DMS114 treated with DMSO at 0.1 percent for 48 hours (cell line): Measurements from ENCODE around the gene HDAC9.
"Not testable (repeated sequence)": the region's sequence is repeated elsewhere in the genome, so short reads cannot be mapped to it uniquely, and the experiment has no call there.

Experiments used
- DNase-seq: peaks from one replicate; lab custom pipeline; 2025; ENCODE audit not compliant: unreplicated experiment; lab: John Stamatoyannopoulos, UW

The HDAC9 gene

GRCh38 chr7:18702071-18702829 lies 206.7 kb downstream of the HDAC9 start:
- DNase-seq, result no peak

DNA sequence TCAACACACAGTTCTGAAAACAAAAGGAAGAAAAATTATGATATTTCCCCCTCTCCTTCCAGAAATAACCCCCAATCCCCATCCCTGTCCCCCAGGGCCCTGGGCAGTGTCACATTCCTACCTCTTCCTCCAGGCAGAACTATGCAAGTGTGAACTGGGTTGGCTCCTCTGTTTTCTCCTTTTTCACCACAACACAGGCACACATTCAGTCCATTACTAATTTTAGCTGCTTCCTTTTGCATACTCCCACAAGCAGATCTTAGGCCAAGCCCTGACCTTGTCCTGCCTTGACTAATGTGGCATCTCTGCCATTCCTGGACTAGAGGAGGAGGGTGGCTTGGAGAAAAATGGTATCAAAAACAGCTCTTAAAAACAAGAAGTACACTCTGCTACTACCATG lies 208.1 kb downstream of the HDAC9 start:
- peak; percentile 46 for DNase-seq

GRCh38 chr7:18706670-18707069 lies 211.1 kb downstream of the HDAC9 start:
- DNase-seq, result peak; percentile 48

DNA sequence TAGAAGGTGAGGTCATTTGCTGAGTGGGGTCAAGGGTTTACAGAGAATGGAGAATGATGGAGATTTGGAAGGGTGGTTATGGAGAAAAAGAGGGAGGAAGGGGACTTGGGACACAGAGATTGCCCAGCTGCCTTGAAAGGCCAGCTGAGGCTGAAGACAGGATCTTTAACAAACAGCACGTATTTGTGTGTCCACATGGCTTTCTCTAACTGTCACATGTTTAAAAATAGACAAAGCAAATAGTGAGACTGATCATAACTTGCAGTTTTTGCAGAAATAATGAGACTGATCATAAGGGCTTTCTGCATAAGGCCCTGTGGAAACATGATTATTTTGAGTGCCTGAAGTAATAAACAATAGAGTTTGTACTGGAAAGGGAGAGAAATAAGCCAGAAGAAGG lies 212.7 kb downstream of the HDAC9 start:
- DNase-seq, result no peak

DNA sequence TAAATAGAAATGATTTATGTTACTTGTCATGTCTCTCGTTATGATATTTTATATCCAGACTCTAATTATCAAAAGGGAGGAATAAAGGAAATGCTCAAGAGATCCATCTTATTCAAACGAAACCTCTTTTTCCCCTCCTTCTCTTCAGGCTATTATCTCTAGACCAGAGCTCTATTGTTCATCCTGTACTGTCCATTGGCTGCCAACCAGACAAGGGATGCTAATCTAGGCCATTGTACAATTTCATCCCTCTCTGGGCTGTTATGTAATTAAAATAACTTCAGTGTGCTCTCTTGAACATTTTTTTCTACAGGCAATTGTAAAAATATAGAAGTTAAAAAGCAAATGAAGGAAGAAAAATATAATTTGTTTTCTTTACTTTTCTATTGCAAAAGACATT lies 220.4 kb downstream of the HDAC9 start:
- DNase-seq, result no peak

GRCh38 chr7:18721429-18721828 lies 225.9 kb downstream of the HDAC9 start:
- no peak for DNase-seq

GRCh38 chr7:18724318-18724717 lies 228.8 kb downstream of the HDAC9 start:
- no peak for DNase-seq

DNA sequence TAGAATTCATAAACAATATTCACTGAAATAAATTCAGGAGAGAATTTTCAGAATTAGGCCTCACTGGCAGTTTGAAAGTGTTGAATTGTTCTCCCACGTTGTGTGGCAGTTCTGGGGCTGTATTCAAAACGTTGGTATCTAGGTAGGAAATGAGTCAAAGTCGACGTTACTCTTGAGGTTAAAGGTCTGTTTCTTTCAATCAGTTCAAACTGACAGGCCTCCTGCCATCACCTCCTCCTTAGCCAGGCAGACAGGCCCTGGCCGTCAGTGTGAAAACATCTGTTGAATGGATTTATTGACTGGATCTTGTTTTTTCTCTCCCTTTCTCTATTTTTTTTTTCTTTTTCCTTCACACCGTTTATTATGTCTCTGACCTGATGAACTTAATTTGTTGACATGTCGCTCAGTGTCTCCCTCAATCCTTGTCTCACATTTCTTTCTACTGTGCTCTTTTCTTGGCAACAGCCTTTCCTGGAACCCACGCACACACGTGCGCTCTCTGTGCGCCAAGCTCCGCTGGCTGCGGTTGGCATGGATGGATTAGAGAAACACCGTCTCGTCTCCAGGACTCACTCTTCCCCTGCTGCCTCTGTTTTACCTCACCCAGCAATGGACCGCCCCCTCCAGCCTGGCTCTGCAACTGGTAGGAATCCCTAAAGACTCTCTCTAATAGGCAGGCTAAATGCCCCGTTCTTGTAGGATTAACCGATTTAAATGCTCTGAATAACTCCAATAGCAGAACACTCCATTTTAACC lies 231.7 kb downstream of the HDAC9 start:
- DNase-seq, result no peak

DNA sequence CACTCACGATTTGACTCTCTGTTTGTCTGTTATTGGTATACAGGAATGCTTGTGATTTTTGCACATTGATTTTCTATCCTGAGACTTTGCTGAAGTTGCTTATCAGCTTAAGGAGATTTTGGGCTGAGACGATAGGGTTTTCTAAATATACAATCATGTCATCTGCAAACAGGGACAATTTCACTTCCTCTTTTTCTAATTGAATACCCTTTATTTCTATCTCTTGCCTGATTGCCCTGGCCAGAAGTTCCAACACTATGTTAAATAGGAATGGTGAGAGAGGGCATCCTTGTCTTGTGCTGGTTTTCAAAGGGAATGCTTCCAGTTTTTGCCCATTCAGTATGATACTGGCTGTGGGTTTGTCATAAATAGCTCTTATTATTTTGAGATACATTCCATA lies 240.5 kb downstream of the HDAC9 start:
- DNase-seq, result not testable (repeated sequence)

DNA sequence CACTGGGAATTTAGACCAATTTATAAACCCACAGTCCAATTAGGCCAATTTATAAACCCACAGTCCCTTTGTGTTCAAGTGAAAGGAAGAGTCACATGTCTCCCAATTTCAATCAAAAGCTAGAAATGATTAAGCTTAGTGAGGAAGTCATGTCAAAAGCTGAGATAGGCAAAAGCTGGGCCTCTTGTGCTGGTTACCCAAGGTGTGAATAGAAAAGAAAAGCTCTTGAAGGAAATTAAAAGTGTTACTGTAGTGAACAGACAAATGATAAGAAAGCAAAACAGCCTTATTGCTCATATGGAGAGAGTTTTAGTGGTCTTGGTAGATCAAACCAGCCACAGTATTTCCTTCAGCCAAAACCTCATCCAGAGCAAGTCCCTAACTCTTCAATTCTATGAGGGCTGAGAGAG lies 245.0 kb downstream of the HDAC9 start:
- DNase-seq, result no peak

GRCh38 chr7:18753972-18754610 lies 258.5 kb downstream of the HDAC9 start:
- peak; percentile 25 for DNase-seq

DNA sequence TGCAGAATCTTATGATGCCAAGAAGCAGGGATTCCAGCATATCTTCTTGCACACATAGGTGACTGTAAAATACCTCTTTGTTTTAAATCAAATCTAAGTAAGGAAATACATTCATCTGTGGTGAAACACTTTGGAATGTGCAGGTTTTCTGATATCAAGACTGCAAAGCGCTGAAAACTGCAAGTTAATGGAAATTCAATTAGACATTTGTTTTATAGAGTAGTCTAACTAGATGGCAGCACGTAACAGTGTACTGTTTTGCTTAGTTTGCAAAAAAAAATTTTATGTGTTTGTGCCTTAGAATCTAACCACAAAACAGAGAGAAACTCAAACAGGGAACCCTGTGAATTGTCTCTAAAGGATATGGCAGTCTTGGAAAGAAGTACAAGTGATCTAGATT lies 259.2 kb downstream of the HDAC9 start:
- DNase-seq, result no peak

GRCh38 chr7:18755793-18756192 lies 260.2 kb downstream of the HDAC9 start:
- no peak for DNase-seq

DNA sequence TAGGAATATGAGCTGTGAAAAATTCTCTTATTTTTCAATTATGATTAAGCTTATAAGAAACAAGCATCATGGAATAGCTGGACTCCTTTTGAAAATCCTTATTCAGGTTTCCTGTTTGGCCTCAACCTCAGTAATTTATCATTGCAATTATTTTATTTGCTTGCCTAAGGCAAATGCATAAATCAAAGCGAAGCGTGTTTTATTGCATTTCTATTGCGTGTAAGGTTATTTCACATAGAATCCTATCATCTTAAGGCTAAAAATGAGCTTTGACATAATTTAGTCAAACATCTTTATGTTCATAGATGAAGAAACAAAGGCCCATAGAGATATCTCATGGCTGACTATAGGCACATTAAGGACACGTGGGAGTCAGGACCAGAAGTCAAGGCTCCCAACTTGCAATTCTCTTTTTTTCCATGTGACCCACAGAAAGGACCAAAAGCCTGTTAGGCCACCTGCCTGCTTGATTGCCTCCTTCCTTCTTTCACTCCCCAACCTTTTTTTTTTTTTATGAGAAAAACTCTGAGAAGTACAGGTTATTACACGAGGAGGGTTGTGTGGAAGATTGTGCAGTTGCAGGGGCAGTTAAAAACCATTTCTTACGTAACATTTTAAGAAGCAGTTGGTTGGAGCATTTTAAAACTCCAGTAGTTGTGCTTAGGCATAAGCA lies 261.0 kb downstream of the HDAC9 start:
- no peak for DNase-seq

GRCh38 chr7:18760046-18760445 lies 264.5 kb downstream of the HDAC9 start:
- no peak for DNase-seq

DNA sequence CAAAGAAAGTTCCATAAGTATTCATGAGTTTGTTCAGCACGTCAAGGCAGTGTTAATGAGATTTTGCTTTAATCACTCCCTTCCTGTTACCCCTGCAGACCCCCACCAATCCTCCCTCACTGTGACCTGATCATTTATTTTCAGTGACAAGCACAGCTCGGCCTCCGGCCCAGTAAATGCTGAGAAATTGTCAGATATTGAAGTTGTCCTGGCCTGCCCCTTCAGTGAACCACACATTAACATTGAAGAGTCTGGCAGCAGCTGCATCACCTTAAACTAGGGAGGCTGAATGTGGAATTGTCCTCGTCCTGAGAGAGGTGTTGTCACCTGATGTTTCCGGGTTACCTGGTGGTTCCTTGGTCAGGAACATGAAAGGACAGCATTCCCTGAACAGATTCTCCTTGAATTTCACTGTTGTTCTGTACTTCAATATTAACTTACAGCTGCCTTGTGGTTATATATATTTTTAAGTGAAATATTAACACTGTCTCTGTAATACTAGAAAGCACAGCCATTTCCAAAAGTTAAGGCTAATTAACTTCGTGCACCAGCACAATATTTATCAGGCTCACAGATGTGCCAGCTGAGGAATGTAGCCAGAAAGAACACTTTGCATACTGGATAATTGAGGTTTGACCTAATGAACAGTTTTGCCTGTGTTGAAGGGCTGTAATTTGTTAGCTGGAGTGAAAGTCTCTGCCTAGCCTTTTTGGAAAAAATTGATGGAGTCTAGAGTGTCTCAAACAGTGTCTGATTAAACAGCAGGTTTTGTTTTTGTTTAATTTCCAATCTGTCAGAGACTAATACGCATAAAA lies 265.3 kb downstream of the HDAC9 start:
- DNase-seq, result no peak

DNA sequence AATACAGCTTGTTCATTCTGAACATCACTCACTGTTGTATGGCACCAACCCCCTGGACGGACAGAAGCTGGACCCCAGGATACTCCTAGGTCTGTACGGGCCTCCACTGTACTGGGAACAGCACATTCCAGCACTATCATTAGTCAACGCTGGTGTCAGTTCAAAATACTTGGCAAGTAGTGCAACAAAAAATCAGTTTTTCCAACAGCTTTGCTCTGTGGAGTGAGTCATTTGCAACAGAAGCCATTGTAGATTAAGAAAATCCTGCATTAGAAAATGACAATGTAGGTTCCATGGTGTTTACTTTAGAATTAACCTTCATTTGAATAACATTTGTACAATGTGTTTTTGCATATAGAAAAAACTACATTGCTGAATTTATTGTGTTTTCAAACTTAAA lies 266.6 kb downstream of the HDAC9 start:
- peak; percentile 60 for DNase-seq

GRCh38 chr7:18768256-18768655 lies 272.7 kb downstream of the HDAC9 start:
- no peak for DNase-seq

DNA sequence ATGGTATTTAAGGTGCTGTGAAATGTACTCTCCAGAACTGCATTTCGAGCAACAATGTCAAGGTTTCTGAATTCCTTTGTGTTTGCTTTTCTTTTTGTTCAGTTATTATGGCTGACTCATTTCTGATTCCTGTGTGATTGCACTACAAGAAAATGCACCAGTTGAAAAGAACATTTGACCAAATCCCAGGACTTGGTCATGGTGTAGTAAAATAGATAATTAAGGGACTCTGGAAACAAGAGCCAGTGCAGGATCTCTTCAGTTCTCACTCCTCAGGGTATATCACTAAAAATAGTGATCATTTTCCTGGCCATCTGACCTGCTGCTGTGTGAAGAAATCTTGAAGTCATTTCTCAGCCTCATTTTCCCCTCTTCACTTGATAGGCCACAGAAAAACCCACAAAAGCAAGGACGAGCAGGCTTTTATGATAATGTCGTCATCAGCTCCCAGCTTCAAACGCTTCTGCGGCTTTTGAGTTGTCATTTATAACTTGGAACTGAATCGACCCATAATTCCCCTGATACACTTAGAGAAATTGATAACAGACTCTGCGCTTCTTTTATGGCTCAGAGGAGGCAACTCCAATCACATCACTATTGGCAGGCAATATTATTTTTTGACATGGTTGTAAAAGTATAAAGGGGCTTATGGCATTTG lies 274.7 kb downstream of the HDAC9 start:
- no peak for DNase-seq

GRCh38 chr7:18770822-18771221 lies 275.3 kb downstream of the HDAC9 start:
- no peak for DNase-seq
